Stomach (tissue), 9 donors: ENCODE measurements around the gene SLC29A2. TPM values are rescaled to one million over a fixed set of nuclear protein-coding genes. Genes with fewer than 3 reads are reported as not detected.
A peak's percentile ranks its signal among the peaks of the same experiment; 100 is the strongest.

ENCODE experiments used
- DNase-seq, 2 donors: peaks; one replicate each; pipeline versions ENCODE4 v3.0.0 to v3.0.0-alpha.2; 2013 to 2019
- H3K27ac ChIP-seq, 5 donors: fragments of 200-600 bp in 4 of 5; sonication (generic) in 4 of 5; one replicate each; pipeline ENCODE4 v1.5.1; 2013 to 2019; ENCODE audit warnings: mild to moderate bottlenecking in 1 of 5, moderate library complexity in 1 of 5
- H3K27me3 ChIP-seq, 3 donors: fragments of 200-600 bp; sonication (generic); one replicate each; pipeline ENCODE4 v1.5.1; 2017 to 2019; ENCODE audit warnings: mixed run types in 1 of 3
- H3K36me3 ChIP-seq, 4 donors: fragments of 200-600 bp; sonication (generic); 1 replicate in 3 of 4; 2 replicates in 1 of 4; pipeline ENCODE4 v1.5.1; 2016 to 2019
- H3K4me1 ChIP-seq, 4 donors: fragments of 200-600 bp; sonication (generic); one replicate each; pipeline ENCODE4 v1.5.1; 2016 to 2019
- H3K4me3 ChIP-seq, 4 donors: fragments of 200-600 bp; sonication (generic) in 3 of 4; one replicate each; pipeline ENCODE4 v1.5.1; 2016 to 2019; ENCODE audit warnings: mild to moderate bottlenecking in 1 of 4
- H3K9me3 ChIP-seq, 4 donors: fragments of 200-600 bp; sonication (generic); one replicate each; pipeline ENCODE4 v1.5.1; 2016 to 2019
- CTCF ChIP-seq, 7 experiments: fragments of 450-650 bp in 4 of 7; fragments of 200-600 bp in 3 of 7; sonication (generic) in 3 of 7; IDR thresholded peaks; one replicate each; pipeline ENCODE4 v1.5.1; 2016 to 2019; ENCODE audit warnings: antibody characterized with exemption in 7 of 7, control low read depth in 2 of 7, mild to moderate bottlenecking in 1 of 7
- EP300 ChIP-seq: sonication (generic); formaldehyde crosslinking; IDR thresholded peaks from one replicate; pipeline ENCODE4 v1.6.1; 2017; ENCODE audit warnings: antibody characterized with exemption
- POLR2A ChIP-seq, 4 donors: fragments of 450-650 bp; IDR thresholded peaks; one replicate each; pipeline ENCODE4 v1.6.1; 2016; ENCODE audit warnings: antibody characterized with exemption in 4 of 4, control low read depth in 2 of 4, mild to moderate bottlenecking in 1 of 4, moderate library complexity in 1 of 4
- POLR2AphosphoS5 ChIP-seq, 3 donors: sonication (generic); formaldehyde crosslinking; IDR thresholded peaks; one replicate each; pipeline ENCODE4 v1.6.1; 2016; ENCODE audit warnings: antibody characterized with exemption in 3 of 3
- WGBS, 5 donors: extraction: QIAGEN DNeasy Blood & Tissue Kit in 3 of 5; methylation state at CpG; one replicate each; pipeline versions ENCODE4 v1.1.5 to v1.1.7; 2013 to 2018; 5-methylcytosine and 5-hydroxymethylcytosine counted together
- intact Hi-C: fragments of 100-400 bp; cut with DNase I; formaldehyde crosslinking; loops from one replicate; pipeline ENCODE4 v1.15.1; 2023; ENCODE audit warnings: low total_unique reads
- polyA plus RNA-seq, 3 donors: library from polyadenylated mRNA; stranded (reverse); fragments of 200-250 nt; gene quantifications; one replicate each; pipeline ENCODE4 v1.2.3, GENCODE V29; 2013
- total RNA-seq, 5 donors: library from RNA; depleted of rRNA; stranded (reverse); fragments of >200 nt; gene quantifications; one replicate each; pipeline versions ENCODE4 v1.1.0 to v1.2.3, GENCODE V29; 2014 to 2016
- donor health status: healthy with polysubstance abuse.
- donor health status: Bipolar disorder and iron deficiency.
- donor health status: healthy.

SLC29A2 gene
- total and polyA plus RNA-seq, 8 donors, result 2.0 to 14.3 (median 6.4) TPM

GRCh38 chr11:66418986-66419308, 47.4 kb upstream of the SLC29A2 start:
- Histone ChIP-seq H3K36me3 (peaks cover 0 to 18% (median 8%) of the 10 kb centered on the region in 4 donors), H3K4me1 (peaks cover 9 to 41% (median 27%) of the 10 kb centered on the region in 4 donors), H3K9me3 (no peaks in the 10 kb centered on the region), H3K27ac (peak overlapping the region in 1 of 5 donors; percentile 79), H3K4me3 (no peak overlapping the region), H3K27me3 (peaks cover 0 to 65% (median 36%) of the 10 kb centered on the region in 3 donors)
- TF ChIP-seq EP300 (no peak), CTCF (IDR thresholded peaks at IDR 0.05) (no peak), POLR2A (IDR thresholded peaks at IDR 0.05) (no peak), POLR2AphosphoS5 (IDR thresholded peaks at IDR 0.05) (no peak)
- intact Hi-C loops, result no loop called here
- DNase-seq, result no peak
- 40 to 57% (median 48%) methylated on average over 3 of the region's 3 CpGs for WGBS, 5 donors

DNA sequence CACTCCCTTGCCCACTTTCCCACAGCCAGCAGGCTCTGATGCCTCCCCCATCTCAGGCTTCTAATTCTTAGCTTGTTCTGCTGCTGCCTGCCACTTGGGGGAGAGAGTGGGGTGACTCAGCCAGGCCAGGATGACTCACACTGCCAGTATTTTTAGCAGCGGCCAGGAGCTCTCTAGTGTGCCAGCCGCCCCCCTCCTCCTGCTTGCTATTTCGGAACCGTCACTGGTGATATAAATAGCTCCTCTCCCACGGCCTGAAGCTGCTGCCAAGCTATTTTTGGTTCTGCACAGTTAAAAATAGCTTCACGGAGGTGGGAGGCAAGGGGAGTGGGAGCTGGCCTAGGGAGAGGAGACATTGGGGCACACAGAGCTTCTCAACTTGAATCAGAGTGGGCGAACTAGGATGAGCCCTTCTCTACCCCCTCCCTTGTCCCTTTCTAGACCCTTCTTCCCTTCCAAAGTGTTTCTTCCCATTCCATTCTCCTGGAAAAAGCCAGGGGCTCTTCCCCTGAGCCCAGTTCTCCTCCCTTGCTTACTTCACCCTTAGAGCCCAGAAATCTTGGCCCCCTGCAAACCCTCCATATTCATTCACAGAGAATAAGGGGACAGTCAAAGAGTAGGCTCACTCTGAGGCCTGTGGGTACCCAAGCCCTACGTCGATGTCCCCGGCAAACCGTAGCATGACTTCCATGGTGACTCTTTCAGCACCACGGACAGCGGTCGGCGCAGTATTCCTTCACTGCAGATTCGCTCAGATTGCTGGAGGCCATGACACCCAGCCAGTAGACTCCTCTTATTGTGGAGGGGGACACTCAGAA, 46.8 kb upstream of the SLC29A2 start:
- Histone ChIP-seq H3K27ac (peak overlapping the region in 1 of 5 donors; percentile 79), H3K27me3 (peaks cover 0 to 70% (median 37%) of the 10 kb centered on the region in 3 donors), H3K4me3 (no peak overlapping the region), H3K36me3 (peaks cover 0 to 12% (median 5%) of the 10 kb centered on the region in 4 donors), H3K4me1 (peaks cover 9 to 47% (median 28%) of the 10 kb centered on the region in 4 donors), H3K9me3 (no peaks in the 10 kb centered on the region)
- intact Hi-C loops, result no loop called here
- DNase-seq, result peak; percentile 48 to 88
- 9 to 20% (median 12%) methylated on average over 14 to 16 of the region's 16 CpGs for WGBS, 5 donors
- TF ChIP-seq POLR2AphosphoS5 (IDR thresholded peaks at IDR 0.05) (peak; percentile 12 to 60 (median 15)), CTCF (IDR thresholded peaks at IDR 0.05) (peak in 1 of 7 experiments; percentile 17), POLR2A (IDR thresholded peaks at IDR 0.05) (no peak)

DNA sequence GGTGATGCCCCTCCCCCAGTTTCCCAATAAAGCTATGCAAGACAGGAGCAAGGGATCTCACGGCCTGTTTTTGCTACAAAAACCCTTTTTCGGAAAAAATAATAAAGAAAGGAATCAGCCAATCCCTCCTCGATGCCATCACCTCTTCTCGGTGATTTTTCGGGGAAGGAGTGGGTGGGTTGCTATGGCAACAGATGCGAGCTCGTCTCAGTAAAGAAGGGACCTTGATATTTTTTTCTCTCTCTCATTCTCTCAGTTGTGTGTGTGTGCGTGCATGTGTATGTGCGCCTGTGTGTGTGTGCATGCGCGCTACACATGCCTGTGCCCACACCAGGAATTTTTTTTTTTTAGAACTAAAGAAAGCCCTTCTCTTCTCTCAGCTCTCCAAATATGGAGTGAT, 45.4 kb upstream of the SLC29A2 start:
- peaks cover 0 to 77% (median 37%) of the 10 kb centered on the region in 3 donors for H3K27me3 ChIP-seq

DNA sequence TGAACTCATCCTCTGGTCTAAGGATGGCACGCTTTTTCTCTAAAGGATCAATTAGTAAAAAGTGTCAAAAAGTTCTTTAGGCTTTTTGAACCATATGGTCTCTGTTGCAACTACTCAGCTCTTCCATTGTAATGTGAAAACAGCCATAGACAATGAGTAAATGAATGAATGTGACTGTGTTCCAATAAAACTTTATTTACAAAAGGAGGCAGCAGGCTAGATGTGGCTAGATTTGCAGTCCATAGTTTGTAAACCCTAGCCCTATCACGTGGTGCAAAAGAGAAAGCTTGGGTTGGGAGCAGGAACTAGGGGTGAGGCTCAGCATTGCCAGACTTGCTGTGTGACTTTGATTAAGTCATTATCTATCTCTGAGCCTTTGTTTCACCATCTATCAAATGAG, 43.9 kb upstream of the SLC29A2 start:
- intact Hi-C loops, result no loop called here
- TF ChIP-seq POLR2A (IDR thresholded peaks at IDR 0.05) (no peak), POLR2AphosphoS5 (IDR thresholded peaks at IDR 0.05) (no peak), CTCF (IDR thresholded peaks at IDR 0.05) (no peak), EP300 (no peak)
- Histone ChIP-seq H3K4me1 (peaks cover 0 to 57% (median 30%) of the 10 kb centered on the region in 4 donors), H3K27ac (peak overlapping the region in 1 of 5 donors; percentile 83), H3K4me3 (no peak overlapping the region), H3K9me3 (no peaks in the 10 kb centered on the region), H3K27me3 (peaks cover 0 to 82% (median 41%) of the 10 kb centered on the region in 3 donors), H3K36me3 (no peaks in the 10 kb centered on the region)
- no peak for DNase-seq
- 45 to 51% (median 49%) methylated on average over 2 of the region's 2 CpGs for WGBS, 5 donors

More for the DNA sequence above, 45.4 kb upstream of the SLC29A2 start:
- DNase-seq, result no peak
- Histone ChIP-seq H3K4me1 (peaks cover 9 to 59% (median 32%) of the 10 kb centered on the region in 4 donors), H3K27ac (peak overlapping the region in 1 of 5 donors; percentile 79), H3K4me3 (no peak overlapping the region), H3K36me3 (no peaks in the 10 kb centered on the region), H3K9me3 (no peaks in the 10 kb centered on the region)
- TF ChIP-seq EP300, result no peak
- 64 to 71% (median 67%) methylated on average over 11 of the region's 11 CpGs for WGBS, 5 donors
- intact Hi-C loops, result no loop called here
